ENCODE data around the gene CHTF8.

- TF ChIP-seq CTCF (IDR thresholded peaks at IDR 0.05) (no peak), ZFX (IDR thresholded peaks at IDR 0.05; ENCODE audit: borderline replicate concordance) (no peak)
These were observed 457 bp downstream of the CHTF8 start for GRCh38 chr16:69131839-69132423.

Measured in 22Rv1 (cell line).